Mesenteric fat pad (tissue), 1 donor: Measurements from ENCODE around the gene COL13A1. TPM values are rescaled to one million over a fixed set of nuclear protein-coding genes. Genes with fewer than 3 reads are reported as not detected.

Source experiments
- DNase-seq: peaks from one replicate; pipeline ENCODE4 v3.0.0-alpha.2; 2020; ENCODE audit warnings: low spot score
- total RNA-seq: library from RNA; stranded (reverse); fragmentation: NEBNext Ultra II Directional; extraction: Animal tissue kit (Norgen Biotek cat#: 25700); gene quantifications from one replicate; pipeline ENCODE4 v1.2.1, GENCODE V29; 2021
- donor health status: DM: yes; HTN: yes; CAD: no.

Gene COL13A1
- total RNA-seq, 1 donor from 2014 or later = not detected

GRCh38 chr10:69865450-69865849 lies 63.7 kb downstream of the COL13A1 start:
- no peak for DNase-seq

GRCh38 chr10:69866246-69866687 lies 64.6 kb downstream of the COL13A1 start:
- no peak for DNase-seq

- DNase-seq = no peak
These were observed 65.2 kb downstream of the COL13A1 start for GRCh38 chr10:69866688-69867461.

- no peak for DNase-seq
These were observed 66.2 kb downstream of the COL13A1 start for GRCh38 chr10:69867699-69868558.

GRCh38 chr10:69868821-69869220 lies 67.1 kb downstream of the COL13A1 start:
- DNase-seq = no peak

GRCh38 chr10:69869291-69869961 lies 67.7 kb downstream of the COL13A1 start:
- no peak for DNase-seq

- DNase-seq = no peak
These were observed 68.9 kb downstream of the COL13A1 start for GRCh38 chr10:69870591-69870990.

GRCh38 chr10:69871074-69871473 lies 69.4 kb downstream of the COL13A1 start:
- DNase-seq = no peak

- DNase-seq = no peak
These were observed 70.6 kb downstream of the COL13A1 start for GRCh38 chr10:69872323-69872722.

- no peak for DNase-seq
These were observed 71.5 kb downstream of the COL13A1 start for GRCh38 chr10:69873135-69873639.

GRCh38 chr10:69874449-69874848 lies 72.7 kb downstream of the COL13A1 start:
- no peak for DNase-seq

GRCh38 chr10:69875856-69876255 lies 74.2 kb downstream of the COL13A1 start:
- DNase-seq = no peak

- no peak for DNase-seq
These were observed 74.6 kb downstream of the COL13A1 start for GRCh38 chr10:69876286-69876685.

GRCh38 chr10:69876931-69877330 lies 75.2 kb downstream of the COL13A1 start:
- no peak for DNase-seq

GRCh38 chr10:69878038-69878437 lies 76.3 kb downstream of the COL13A1 start:
- no peak for DNase-seq

- DNase-seq = no peak
These were observed 77.2 kb downstream of the COL13A1 start for GRCh38 chr10:69878951-69879350.

GRCh38 chr10:69879634-69880257 lies 78.0 kb downstream of the COL13A1 start:
- no peak for DNase-seq

GRCh38 chr10:69880301-69881081 lies 78.8 kb downstream of the COL13A1 start:
- no peak for DNase-seq

GRCh38 chr10:69881202-69881601 lies 79.5 kb downstream of the COL13A1 start:
- no peak for DNase-seq

- DNase-seq = no peak
These were observed 81.8 kb downstream of the COL13A1 start for GRCh38 chr10:69883310-69884023.
